Kidney capillary endothelial cell (primary cell): ENCODE results near the gene MED16.
"Not testable (repeated sequence)": the region's sequence is repeated elsewhere in the genome, so short reads cannot be mapped to it uniquely, and the experiment has no call there.

Experiments
- DNase-seq: peaks from one replicate; pipeline ENCODE4 v3.0.0-alpha.2; 2018; ENCODE audit warnings: low spot score

Gene MED16

DNA sequence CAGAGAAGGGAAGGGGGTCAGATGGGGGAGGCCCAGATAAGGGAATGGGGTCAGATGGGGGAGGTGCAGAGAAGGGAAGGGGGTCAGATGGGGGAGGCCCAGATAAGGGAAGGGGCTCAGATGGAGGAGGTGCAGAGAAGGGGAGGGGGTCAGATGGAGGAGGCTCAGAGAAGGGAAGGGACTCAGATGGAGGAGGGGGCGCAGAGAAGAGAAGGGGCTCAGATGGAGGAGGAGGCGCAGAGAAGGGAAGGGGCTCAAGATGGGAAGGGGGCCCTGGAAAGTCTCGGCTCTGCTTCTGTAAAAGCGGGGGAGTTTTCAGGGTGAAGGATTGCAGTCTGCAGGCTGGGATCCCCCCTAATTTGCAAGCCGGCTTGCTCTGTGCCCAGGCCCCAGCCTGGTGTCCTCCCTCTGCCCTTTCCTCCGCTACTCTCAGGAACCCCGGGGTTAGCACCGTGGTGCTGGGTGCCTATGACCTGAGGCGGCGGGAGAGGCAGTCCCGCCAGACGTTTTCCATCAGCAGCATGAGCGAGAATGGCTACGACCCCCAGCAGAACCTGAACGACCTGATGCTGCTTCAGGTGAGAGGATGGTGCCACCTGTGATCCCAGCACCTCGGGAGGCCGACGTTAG lies 63.7 kb downstream of the MED16 start:
- no peak for DNase-seq

DNA sequence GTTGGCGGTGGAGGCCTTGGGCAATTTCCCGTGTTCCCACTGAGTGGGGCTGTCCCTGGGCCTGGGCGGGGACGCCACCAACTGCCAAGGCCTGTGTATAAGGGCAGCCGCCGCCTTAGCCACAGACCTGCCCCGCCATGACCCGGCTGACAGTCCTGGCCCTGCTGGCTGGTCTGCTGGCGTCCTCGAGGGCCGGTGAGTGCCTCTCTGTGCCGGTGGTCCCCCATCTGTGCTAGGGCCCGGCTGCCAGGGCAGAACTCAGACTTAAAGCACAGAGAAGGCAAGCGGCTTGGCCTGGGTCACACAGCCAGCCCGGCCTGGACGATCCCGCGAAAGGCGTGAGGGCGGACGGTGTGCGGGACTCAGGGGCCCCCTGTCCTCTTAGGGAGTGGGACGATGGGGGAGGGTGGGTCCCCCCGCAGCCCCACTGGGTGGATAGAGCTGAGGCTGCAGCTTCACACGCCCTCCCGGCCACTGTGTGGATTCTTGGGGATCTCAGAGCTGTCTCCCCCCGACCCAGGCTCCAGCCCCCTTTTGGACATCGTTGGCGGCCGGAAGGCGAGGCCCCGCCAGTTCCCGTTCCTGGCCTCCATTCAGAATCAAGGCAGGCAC lies 65.2 kb downstream of the MED16 start, which contains the start of gene AZU1:
TSS of gene AZU1 (plus strand) at position 128 of the 612 bp plus-strand sequence. CDS start at position 138, 10 bp downstream.
- DNase-seq = no peak

DNA sequence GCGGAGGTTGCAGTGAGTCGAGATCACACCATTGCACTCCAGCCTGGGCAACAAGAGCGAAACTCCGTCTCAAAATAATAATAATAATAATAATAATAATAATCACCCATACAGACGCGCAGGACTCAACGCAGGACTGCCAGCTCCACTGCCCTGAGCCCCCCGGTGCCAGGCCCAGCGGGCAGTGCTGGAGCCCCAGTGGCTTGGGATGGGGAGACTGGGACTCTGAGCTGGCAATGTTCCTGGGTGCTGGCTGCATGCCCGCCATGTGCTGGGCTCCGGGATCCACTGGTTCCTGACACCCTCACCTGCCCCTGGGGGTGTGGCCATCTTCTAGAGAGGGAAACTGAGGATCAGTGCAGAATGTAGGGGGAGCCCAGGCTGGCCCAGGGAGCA lies 65.7 kb downstream of the MED16 start:
- DNase-seq = no peak

DNA sequence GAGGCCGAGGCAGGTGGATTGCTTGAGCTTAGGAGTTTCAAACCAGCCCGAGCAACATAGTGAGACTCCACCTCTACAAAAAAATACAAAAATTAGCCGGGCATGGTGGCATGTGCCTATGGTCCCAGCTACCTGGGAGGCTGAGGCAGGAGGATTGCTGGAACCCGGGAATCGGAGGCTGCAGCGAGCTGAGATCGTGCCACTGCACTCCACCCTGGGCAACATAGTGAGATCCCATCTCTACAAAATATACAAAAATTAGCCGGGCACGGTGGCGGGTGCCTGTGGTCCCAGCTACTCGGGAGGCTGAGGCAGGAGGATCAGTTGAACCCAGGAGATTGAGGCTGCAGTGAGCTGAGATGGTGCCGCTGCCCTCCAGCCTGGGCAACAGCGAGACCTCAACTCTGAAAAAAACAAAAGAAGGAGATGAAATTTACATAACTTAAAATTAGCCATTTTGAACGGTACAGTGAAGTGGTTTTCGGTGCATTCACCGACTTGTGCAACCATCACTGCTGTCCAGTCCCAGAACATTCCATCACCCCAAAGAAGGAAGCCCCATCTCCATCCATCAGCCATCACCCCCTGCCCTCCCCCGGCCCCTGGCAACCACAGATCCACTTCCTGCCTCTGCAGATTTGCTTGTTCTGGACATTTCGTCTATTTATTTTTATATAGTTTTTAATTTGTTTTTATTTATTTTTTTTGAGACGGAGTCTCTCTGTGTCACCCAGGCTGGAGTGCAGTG lies 66.9 kb downstream of the MED16 start:
- DNase-seq = no peak

DNA sequence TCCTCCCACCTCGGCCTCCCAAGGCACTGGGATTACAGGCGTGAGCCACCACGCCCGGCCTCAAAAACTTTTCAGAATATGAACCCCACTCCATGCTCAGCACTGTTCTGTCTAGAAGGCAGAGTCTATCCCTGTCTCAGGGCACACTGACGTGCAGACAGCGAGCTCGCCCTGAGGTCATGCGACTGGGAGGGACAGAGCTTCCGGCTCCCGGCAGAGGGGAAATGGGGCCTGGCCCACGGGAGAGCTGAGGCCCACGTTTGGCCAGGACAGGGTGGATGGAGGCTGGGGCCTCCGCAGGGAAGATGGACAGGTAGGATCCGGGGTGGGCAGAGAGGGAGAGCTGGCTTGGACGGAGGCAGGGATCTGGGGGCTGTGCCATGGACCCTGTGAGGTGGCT lies 68.1 kb downstream of the MED16 start:
- no peak for DNase-seq

DNA sequence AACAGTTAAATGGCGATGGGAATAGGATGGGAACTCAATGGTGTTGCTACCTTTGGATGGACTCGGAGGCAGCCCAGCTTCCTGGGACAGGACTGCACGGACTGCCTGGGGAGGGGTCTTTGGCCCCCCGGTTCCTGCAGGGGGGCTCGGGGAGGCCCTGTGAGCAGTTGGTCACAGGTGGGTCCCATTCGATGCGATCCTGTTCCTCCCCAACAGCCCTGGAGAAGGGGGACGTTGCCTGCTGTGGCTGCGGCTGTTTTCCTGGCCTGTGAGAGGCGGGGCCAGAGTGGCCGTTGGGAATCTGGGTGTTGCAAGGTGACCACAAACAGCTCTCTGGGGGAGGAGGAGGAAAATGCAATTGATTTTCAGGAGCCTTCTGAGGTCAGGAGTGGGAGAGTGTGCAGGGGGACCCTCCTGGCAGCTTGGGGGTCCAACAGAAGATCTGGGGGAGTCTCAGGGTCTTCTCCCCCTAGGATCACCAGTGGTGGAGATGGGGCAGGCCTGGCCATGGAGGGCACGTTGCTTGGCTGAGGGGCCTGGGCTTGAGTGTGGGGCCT lies 69.3 kb downstream of the MED16 start:
- DNase-seq = no peak

DNA sequence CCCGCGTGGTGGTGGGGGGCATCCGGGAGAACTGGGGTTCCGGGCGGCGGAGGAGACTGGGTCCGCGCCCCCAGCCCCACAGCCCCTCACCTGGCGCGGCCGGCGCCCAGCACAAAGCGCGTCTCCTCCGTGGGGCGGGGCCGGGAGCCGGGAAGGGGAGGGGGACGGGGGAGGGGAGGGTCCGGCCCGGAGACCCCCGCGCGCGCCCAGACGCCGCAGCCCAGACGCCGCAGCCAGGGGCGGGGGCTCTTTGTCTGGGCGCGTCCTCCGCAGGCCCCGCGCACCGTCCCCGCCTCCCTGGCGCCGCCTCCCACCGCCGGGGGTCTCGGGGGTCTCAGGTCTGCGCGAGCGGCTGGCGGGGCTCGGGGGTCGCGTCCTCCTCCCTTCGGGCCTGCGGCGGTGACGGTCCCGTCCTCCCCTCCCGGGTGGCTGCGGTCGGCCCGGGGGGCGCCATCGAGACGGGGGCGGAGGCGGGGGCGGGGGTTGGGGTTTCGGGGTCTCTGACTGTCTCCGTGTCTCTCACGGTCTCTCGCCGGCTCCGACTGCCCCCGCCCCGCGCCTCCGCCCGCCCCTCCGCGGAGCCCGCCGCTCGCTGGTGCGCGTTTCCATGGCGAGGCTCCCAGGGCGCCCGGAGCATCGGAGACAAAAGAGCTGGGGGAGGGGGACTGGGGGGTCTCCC lies 71.0 kb downstream of the MED16 start, which contains the start of gene PLPPR3:
TSS of gene PLPPR3 (minus strand) at position 131 of the 679 bp plus-strand sequence. CDS start 396 bp downstream, outside the sequence.
- DNase-seq = no peak

DNA sequence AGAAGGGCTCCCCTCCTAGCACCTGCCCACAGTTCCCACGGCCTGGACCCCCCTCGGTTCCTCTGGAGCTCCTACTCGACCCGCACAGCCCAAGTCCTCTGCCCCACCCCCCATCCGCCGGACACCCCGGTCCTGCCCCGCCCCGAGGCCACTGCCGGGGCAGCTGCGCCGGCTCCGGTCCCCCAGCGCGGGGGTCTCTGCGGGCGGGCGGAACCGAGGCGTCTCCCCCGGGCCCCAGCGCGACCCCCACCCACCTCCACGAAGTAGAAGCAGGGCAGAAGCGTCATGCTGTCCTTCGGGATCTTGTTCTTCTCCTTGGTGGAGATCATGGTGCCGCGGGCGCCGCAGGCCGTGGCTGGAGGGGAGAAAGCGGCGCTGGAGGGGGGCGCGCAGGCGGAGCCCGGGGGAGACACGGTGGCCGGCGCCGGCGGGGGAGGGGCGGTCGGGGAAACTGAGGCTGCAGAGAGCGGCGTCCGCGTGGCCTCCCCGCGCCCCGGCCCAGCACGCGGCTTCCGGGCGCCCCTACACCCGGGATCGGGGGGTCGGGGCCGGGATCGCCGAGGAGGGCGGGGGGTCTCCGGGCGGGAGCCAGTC lies 71.7 kb downstream of the MED16 start:
- DNase-seq = no peak

DNA sequence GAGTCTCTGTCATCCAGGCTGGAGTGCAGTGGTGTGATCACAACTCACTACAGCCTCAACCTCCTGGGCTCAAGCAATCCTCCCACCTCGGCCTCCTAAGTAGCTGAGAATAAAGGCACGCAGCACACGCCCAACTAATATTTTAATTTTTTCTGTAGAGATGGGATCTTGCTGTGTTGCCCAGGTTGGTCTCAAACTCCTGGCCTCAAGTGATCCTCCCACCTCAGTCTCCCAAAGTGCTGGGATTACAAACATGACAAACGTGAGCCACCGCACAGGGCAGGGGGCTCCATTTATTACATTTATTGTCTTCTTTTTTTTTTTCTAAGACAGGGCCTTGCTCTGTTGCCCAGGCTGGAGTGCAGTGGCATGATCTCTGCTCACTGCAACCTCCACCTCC lies 72.8 kb downstream of the MED16 start:
- DNase-seq = not testable (repeated sequence)
